Measurements from ENCODE around the gene CFAP97. TPM values are rescaled to one million over a fixed set of nuclear protein-coding genes. Genes with fewer than 3 reads are reported as not detected.

CFAP97 gene
- total RNA-seq, result 10 to 100 TPM; 17.1 to 19.5 TPM

DNA sequence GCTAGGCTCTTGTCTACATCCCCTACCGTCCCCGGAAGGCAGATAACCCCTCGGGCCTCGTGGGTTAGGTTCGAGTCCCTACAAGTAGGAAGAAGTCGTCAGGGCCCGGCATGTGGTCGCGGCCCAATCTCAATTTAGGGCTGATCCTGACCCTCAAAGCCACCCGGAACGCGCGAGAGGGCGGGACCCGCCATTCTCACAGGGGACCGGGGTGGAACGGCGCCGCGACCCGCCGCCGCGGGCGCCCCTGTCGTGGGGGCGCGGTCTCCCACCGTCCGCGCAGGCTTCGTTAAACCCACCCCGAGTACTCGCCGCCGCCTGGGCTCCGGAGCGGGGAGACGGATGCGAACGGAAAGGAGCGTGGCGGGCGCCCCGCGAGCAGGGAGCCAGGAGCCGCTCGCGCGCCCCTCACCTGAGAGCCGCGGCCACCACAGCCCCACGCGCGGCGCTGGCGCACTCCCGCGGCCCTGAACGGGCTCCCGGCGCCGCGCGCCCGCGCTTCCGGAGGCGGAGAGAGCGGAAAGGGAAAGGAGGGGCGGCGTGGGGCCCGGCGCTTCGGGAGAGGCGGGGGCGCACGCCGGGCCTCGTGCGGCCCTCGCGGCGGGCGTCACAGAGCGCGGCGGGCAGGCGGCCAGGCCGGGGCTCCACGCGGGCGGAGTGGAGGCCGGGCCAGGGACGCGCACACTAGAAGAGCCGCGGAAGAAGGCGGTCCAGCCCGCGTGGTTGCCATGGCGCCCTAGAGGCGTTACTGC lies at the start of gene CFAP97:
TSS of gene CFAP97 (minus strand) at position 515 of the 752 bp plus-strand sequence. CDS start 12,804 bp downstream, outside the sequence.
- no peaks in the 10 kb centered on the region for H3K27me3 ChIP-seq
- H3K4me1 ChIP-seq, result peaks cover 26% of the 10 kb centered on the region
- H3K4me3 ChIP-seq, result peak within 1 kb of the TSS; percentile 44 to 48
- H3K9me3 ChIP-seq, result no peaks in the 10 kb centered on the region
- no peaks in the 10 kb centered on the region for H3K36me3 ChIP-seq (replicated peaks in 1 of 2; ENCODE audit: insufficient read depth in 1 of 2, low read depth in 2 of 2)
- peak; percentile 41 to 53 (median 51) for TF ChIP-seq POLR2A (IDR thresholded peaks at IDR 0.05)
- no peak for TF ChIP-seq CTCF (IDR thresholded peaks at IDR 0.05)
- H3K27ac ChIP-seq, result peak within 1 kb of the TSS; percentile 92 to 98 (median 96)
- ATAC-seq, result peak; percentile 94
- intact Hi-C loops (cut with DNase I), result no loop called here
- peak; percentile 88 to 95 (median 92) for DNase-seq
- WGBS, 2 donors, result 1 to 5% methylated on average over 13 to 55 of the region's 103 CpGs

- no peaks in the 10 kb centered on the region for H3K9me3 ChIP-seq
- 92 to 93% methylated on average over 2 of the region's 2 CpGs for WGBS, 2 donors
- no peak for TF ChIP-seq CTCF (IDR thresholded peaks at IDR 0.05)
- TF ChIP-seq POLR2A (IDR thresholded peaks at IDR 0.05), result no peak
Observed at GRCh38 chr4:185249105-185249504, 45.3 kb upstream of the CFAP97 start.

DNA sequence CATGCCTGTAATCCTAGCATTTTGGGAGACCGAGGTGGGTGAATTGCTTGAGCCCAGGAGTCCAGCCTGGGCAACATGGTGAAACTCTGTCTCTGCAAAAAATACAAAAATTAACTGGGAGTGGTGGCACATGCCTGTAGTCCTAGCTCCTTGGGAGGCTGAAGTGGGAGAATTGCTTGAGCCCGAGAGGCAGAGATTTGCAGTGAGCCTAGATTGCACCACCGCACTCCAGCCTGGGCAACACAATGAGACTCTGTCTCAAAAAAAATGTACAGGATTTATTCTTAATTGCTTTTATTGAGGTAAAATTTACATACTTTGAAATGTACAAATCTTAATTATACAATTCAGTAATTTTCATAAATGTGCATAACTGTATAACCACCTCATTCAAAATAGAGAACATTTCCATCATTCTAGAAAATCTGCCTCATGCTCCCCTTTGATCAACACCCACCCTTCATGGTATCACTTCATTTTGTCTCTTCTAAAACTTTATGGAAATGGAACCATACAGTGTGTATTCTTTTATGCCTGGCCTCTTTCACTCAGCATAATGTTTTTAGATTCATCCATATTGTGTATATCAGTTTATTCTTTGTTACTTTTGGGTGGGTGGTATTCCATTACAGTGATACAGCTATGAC lies 44.7 kb upstream of the CFAP97 start:
- TF ChIP-seq POLR2A (IDR thresholded peaks at IDR 0.05), result no peak
- TF ChIP-seq CTCF (IDR thresholded peaks at IDR 0.05), result no peak
- H3K27me3 ChIP-seq, result no peaks in the 10 kb centered on the region
- WGBS, 2 donors, result 94 to 98% methylated on average over 3 of the region's 3 CpGs
- intact Hi-C loops (cut with DNase I), result no loop called here
- H3K36me3 ChIP-seq (replicated peaks in 1 of 2; ENCODE audit: insufficient read depth in 1 of 2, low read depth in 2 of 2), result no peaks in the 10 kb centered on the region
- H3K4me1 ChIP-seq, result peaks cover 6% of the 10 kb centered on the region
- no peaks in the 10 kb centered on the region for H3K9me3 ChIP-seq
- ATAC-seq, result no peak
- H3K27ac ChIP-seq, result no peak overlapping the region
- no peak overlapping the region for H3K4me3 ChIP-seq
- DNase-seq, result no peak

More at GRCh38 chr4:185249105-185249504, 45.3 kb upstream of the CFAP97 start:
- intact Hi-C loops (cut with DNase I), result no loop called here
- peaks cover 6% of the 10 kb centered on the region for H3K4me1 ChIP-seq
- H3K4me3 ChIP-seq, result no peak overlapping the region
- DNase-seq (no peak), ATAC-seq (no peak)
- H3K36me3 ChIP-seq (replicated peaks in 1 of 2; ENCODE audit: insufficient read depth in 1 of 2, low read depth in 2 of 2), result no peaks in the 10 kb centered on the region
- no peaks in the 10 kb centered on the region for H3K27me3 ChIP-seq
- H3K27ac ChIP-seq, result no peak overlapping the region

DNA sequence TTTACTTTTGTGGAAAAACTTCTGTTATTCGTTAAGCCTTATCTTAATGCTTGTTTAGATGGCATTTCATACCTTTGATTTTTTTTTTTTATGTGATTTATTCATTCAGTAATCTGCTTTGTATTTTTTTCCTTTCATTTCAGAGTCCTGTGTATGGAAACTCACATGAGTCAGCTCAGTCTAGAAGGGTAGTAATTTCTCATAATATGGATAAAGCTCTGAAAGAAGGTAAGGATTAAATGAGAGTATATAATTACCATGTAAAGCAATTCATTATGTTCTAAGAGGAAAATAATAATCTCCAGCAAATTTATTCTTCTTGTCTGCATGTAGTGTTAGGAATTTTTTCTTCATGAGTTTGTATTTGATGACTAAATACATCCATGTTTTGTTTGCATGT lies 43.4 kb upstream of the CFAP97 start:
- intact Hi-C loops (cut with DNase I), result no loop called here
- peaks cover 6% of the 10 kb centered on the region for H3K4me1 ChIP-seq
- no peak overlapping the region for H3K27ac ChIP-seq
- DNase-seq, result no peak
- H3K27me3 ChIP-seq, result no peaks in the 10 kb centered on the region
- WGBS, 2 donors, result 23 to 31% methylated on average over 1 of the region's 1 CpG
- TF ChIP-seq POLR2A (IDR thresholded peaks at IDR 0.05), result no peak
- no peak for TF ChIP-seq CTCF (IDR thresholded peaks at IDR 0.05)
- no peak overlapping the region for H3K4me3 ChIP-seq
- H3K36me3 ChIP-seq (replicated peaks in 1 of 2; ENCODE audit: insufficient read depth in 1 of 2, low read depth in 2 of 2), result no peaks in the 10 kb centered on the region
- no peak for ATAC-seq
- H3K9me3 ChIP-seq, result no peaks in the 10 kb centered on the region

Data from body of pancreas (tissue), 4 donors.